GM23338 (cell line): Measurements from ENCODE around the gene SLC23A2. TPM values are rescaled to one million over a fixed set of nuclear protein-coding genes. Genes with fewer than 3 reads are reported as not detected.

Experiments
- CREB1 ChIP-seq: fragments of 250-450 bp; sonication (Bioruptor Pico); IDR thresholded peaks from 2 replicates; pipeline ENCODE4 v1.5.0; 2020; ENCODE audit warnings: low read depth, mild to moderate bottlenecking, moderate library complexity
- CTCF ChIP-seq, 2 experiments: fragments of 200-600 bp in 1 of 2; sonication (generic) in 1 of 2; conservative IDR thresholded peaks; 2 replicates each; pipeline versions ENCODE4 v1.5.1 to v1.6.1; 2016 to 2017; ENCODE audit warnings: antibody characterized with exemption in 2 of 2, low read depth in 2 of 2, mild to moderate bottlenecking in 2 of 2, moderate library complexity in 1 of 2
- EZH2 ChIP-seq: fragments of 200-600 bp; sonication (generic); IDR thresholded peaks from one replicate; pipeline ENCODE4 v1.8.0; 2017; ENCODE audit warnings: antibody characterized with exemption, mild to moderate bottlenecking, low read depth; ENCODE audit not compliant: unreplicated experiment
- EZH2phosphoT487 ChIP-seq: fragments of 200-600 bp; sonication (generic); IDR thresholded peaks from one replicate; pipeline ENCODE4 v1.8.1; 2018; ENCODE audit warnings: antibody characterized with exemption; ENCODE audit not compliant: unreplicated experiment
- NANOG ChIP-seq: IDR thresholded peaks from 2 replicates; pipeline ENCODE4 v1.6.1; 2016; ENCODE audit warnings: antibody characterized with exemption, borderline replicate concordance
- POLR2AphosphoS5 ChIP-seq: IDR thresholded peaks from 2 replicates; pipeline ENCODE4 v1.6.1; 2016; ENCODE audit warnings: antibody characterized with exemption, low read depth
- STAT1 ChIP-seq: IDR thresholded peaks from one replicate; pipeline ENCODE4 v1.6.1; 2016; ENCODE audit warnings: antibody characterized with exemption; ENCODE audit not compliant: unreplicated experiment
- ZNF331 ChIP-seq: fragments of 250-450 bp; sonication (Bioruptor Pico); IDR thresholded peaks from 2 replicates; pipeline ENCODE4 v1.5.0; 2020; ENCODE audit warnings: low read depth, mild to moderate bottlenecking, moderate library complexity
- ZNF462 ChIP-seq: fragments of 250-450 bp; sonication (Bioruptor Pico); IDR thresholded peaks from 2 replicates; pipeline ENCODE4 v1.5.0; 2020; ENCODE audit warnings: mild to moderate bottlenecking, moderate library complexity
- polyA plus RNA-seq: library from polyadenylated mRNA; unstranded; fragments of >200 nt; fragmentation: Nextera tagmentation; extraction: Ambion mirVana; gene quantifications from 2 replicates; pipeline ENCODE4 v1.2.1, GENCODE V29; 2016
- total RNA-seq: library from RNA; depleted of rRNA; stranded (reverse); fragments of >200 nt; shearing (Covaris generic); gene quantifications from 2 replicates; pipeline ENCODE4 v1.2.3, GENCODE V29; 2014

Gene SLC23A2
- total and polyA plus RNA-seq, 2 experiments from 2014 or later = 4.4 to 20.2 TPM

- TF ChIP-seq ZNF462 = no peak
- no peak for TF ChIP-seq POLR2AphosphoS5
- no peak for TF ChIP-seq STAT1
- TF ChIP-seq CTCF (conservative IDR thresholded peaks at IDR 0.05; ENCODE audit: low read depth in 2 of 2) = no peak
- no peak for TF ChIP-seq ZNF331 (CRISPR knock-in tag)
- TF ChIP-seq EZH2phosphoT487 = no peak
- no peak for TF ChIP-seq CREB1 (CRISPR knock-in tag)
- no peak for TF ChIP-seq NANOG
- TF ChIP-seq EZH2 = no peak
Observed at GRCh38 chr20:4846821-4847220, 154.5 kb downstream of the SLC23A2 start (continued).
